ENCODE results near the gene ABCC10. TPM values are rescaled to one million over a fixed set of nuclear protein-coding genes. Genes with fewer than 3 reads are reported as not detected.

Gene ABCC10
- total RNA-seq, 1 experiment from 2014 or later, result 31.8 TPM

- H4K91ac ChIP-seq (ENCODE audit: insufficient read length, low read depth, low read length), result no peak overlapping the region
- no peak overlapping the region for H3K4me3 Mint-ChIP-seq
- no peaks in the 10 kb centered on the region for H3K9me3 ChIP-seq (ENCODE audit: control insufficient read depth, low read depth, low read length)
- H3K14ac ChIP-seq (ENCODE audit: insufficient read depth, low read length), result no peak overlapping the region
- no CpG with 5 or more reads among the region's 12 CpGs for WGBS (ENCODE audit: extremely low coverage, insufficient read length, low lambda C conversion rate)
- no peak for TF ChIP-seq CTCF (conservative IDR thresholded peaks at IDR 0.05)
- H3K23me2 ChIP-seq (ENCODE audit: insufficient read length, low read depth, low read length, poor library complexity, severe bottlenecking), result no peaks in the 10 kb centered on the region
- H3K56ac ChIP-seq (ENCODE audit: insufficient read length, low read depth, low read length), result no peak overlapping the region
- no peak overlapping the region for H2BK15ac ChIP-seq (ENCODE audit: low read depth, low read length)
- H3K27ac ChIP-seq (ENCODE audit: insufficient read length, low read depth, low read length), result no peak overlapping the region
- H2AK5ac ChIP-seq (ENCODE audit: insufficient read length, low read length), result no peak overlapping the region
- H2BK12ac ChIP-seq (ENCODE audit: insufficient read length, low read depth, low read length), result no peak overlapping the region
- H3K36me3 Mint-ChIP-seq (ENCODE audit: insufficient read depth in 1 of 3, low read depth in 3 of 3), result peaks cover 26 to 64% (median 60%) of the 10 kb centered on the region in 3 experiments
- H3K4ac ChIP-seq (ENCODE audit: low read depth, low read length), result no peak overlapping the region
- H3K4me1 ChIP-seq (ENCODE audit: insufficient read depth, low read length), result 0 out of 2 replicates have a peak, but pooled peaks cover 3% of the 10 kb centered on the region
- H3K27me3 ChIP-seq (ENCODE audit: insufficient read depth, low read length), result no peaks in the 10 kb centered on the region
- H4K8ac ChIP-seq (replicated peaks; ENCODE audit: insufficient read length, low read depth, low read length), result no peak overlapping the region
- no peak overlapping the region; a peak in 1 of 7 replicates for H3K27ac Mint-ChIP-seq
- no peak overlapping the region for H2BK120ac ChIP-seq (ENCODE audit: low read depth, low read length, poor library complexity, severe bottlenecking)
- no peak overlapping the region for H2AFZ ChIP-seq (ENCODE audit: low read length)
- H3K79me1 ChIP-seq (ENCODE audit: insufficient read depth, low read depth, low read length, poor library complexity, severe bottlenecking), result no peaks in the 10 kb centered on the region
- H2BK20ac ChIP-seq (ENCODE audit: low read depth, low read length, poor library complexity, severe bottlenecking), result no peak overlapping the region
- no peak overlapping the region for H2BK5ac ChIP-seq (ENCODE audit: insufficient read length, low read length)
- H3K4me1 Mint-ChIP-seq, result peaks cover 14 to 15% of the 10 kb centered on the region in 2 experiments
- no peak overlapping the region for H3K9ac ChIP-seq (ENCODE audit: extremely low read depth, insufficient read length, low read length)
- H4K20me1 ChIP-seq (ENCODE audit: control insufficient read depth, insufficient read depth, insufficient read length), result peaks cover 2% of the 10 kb centered on the region
- DNase-seq, result no peak
- H3K18ac ChIP-seq (ENCODE audit: insufficient read length, low read depth, low read length), result no peak overlapping the region
- no peak overlapping the region for H3T11ph ChIP-seq (ENCODE audit: low read length)
- no peak overlapping the region for H4K5ac ChIP-seq (ENCODE audit: insufficient read length, low read depth, low read length)
- no peak overlapping the region for H3K23ac ChIP-seq (ENCODE audit: insufficient read length, low read depth, low read length)
- H3K27me3 Mint-ChIP-seq (ENCODE audit: low read depth), result no peaks in the 10 kb centered on the region
- no peak overlapping the region for H3K4me2 ChIP-seq (ENCODE audit: insufficient read depth, insufficient read length, low read length)
- H3K79me2 ChIP-seq (ENCODE audit: insufficient read depth, low read length), result no peaks in the 10 kb centered on the region; the same call in 1 of the 2 replicates
- H3K9me3 Mint-ChIP-seq, result no peaks in the 10 kb centered on the region
Measured at GRCh38 chr6:43499028-43499815, 71.9 kb downstream of the ABCC10 start.

Small RNAs within 50 kb of the gene (microRNA-seq; reads per million reads assigned to microRNA genes)
- gene MIR6780B (ENCODE audit: borderline microRNAs expressed), result not detected

Other genes starting within 250 kb of the ABCC10 start
- gene CUL9, start 245.3 kb upstream of the ABCC10 start, total RNA-seq (2021), result 15.2 and 15.5 TPM in 2 replicates
- 47.0 and 56.2 TPM in 2 replicates for gene DNPH1, start 198.1 kb upstream of the ABCC10 start, total RNA-seq (2021)
- 1.3 and 1.6 TPM in 2 replicates for gene TTBK1, start 184.1 kb upstream of the ABCC10 start, total RNA-seq (2021)
- not detected in 2 replicates for gene SLC22A7, start 129.3 kb upstream of the ABCC10 start, total RNA-seq (2021)
- 15.3 and 16.9 TPM in 2 replicates for gene CRIP3, start 118.7 kb upstream of the ABCC10 start, total RNA-seq (2021)
- 15.0 and 16.3 TPM in 2 replicates for gene ZNF318, start 57.9 kb upstream of the ABCC10 start, total RNA-seq (2021)
- gene DLK2, start 28.0 kb downstream of the ABCC10 start, total RNA-seq (2021), result 0.57 and 0.96 TPM in 2 replicates
- 45.1 and 49.2 TPM in 2 replicates for gene TJAP1, start 50.0 kb downstream of the ABCC10 start, total RNA-seq (2021)
- 0.26 and 0.55 TPM in 2 replicates for gene LRRC73, start 82.8 kb downstream of the ABCC10 start, total RNA-seq (2021)
- 80.7 and 84.5 TPM in 2 replicates for gene YIPF3, start 89.4 kb downstream of the ABCC10 start, total RNA-seq (2021)
- 75.8 and 76.6 TPM in 2 replicates for gene POLR1C, start 89.5 kb downstream of the ABCC10 start, total RNA-seq (2021)
- gene XPO5, start 148.5 kb downstream of the ABCC10 start, total RNA-seq (2021), result 107 and 114 TPM in 2 replicates
- gene POLH, start 148.6 kb downstream of the ABCC10 start, total RNA-seq (2021), result 12.6 and 15.1 TPM in 2 replicates
- 67.6 and 72.2 TPM in 2 replicates for gene GTPBP2, start 201.7 kb downstream of the ABCC10 start, total RNA-seq (2021)
- 46.3 and 47.6 TPM in 2 replicates for gene MAD2L1BP, start 208.3 kb downstream of the ABCC10 start, total RNA-seq (2021)
- gene RSPH9, start 217.5 kb downstream of the ABCC10 start, total RNA-seq (2021), result 0.39 and 0.50 TPM in 2 replicates